SK-N-SH (cell line): ENCODE data around the gene RNF138.

Experiments used
- EZH2phosphoT487 ChIP-seq: fragments of 200-600 bp; sonication (generic); IDR thresholded peaks from 2 replicates; pipeline ENCODE4 v1.6.1; 2017; ENCODE audit warnings: low read depth, mixed run types, mild to moderate bottlenecking, antibody characterized with exemption, moderate library complexity, borderline replicate concordance
- GATA2 ChIP-seq: sonication (generic); formaldehyde crosslinking; IDR thresholded peaks from 2 replicates; pipeline ENCODE4 v1.5.0; 2020; ENCODE audit warnings: mild to moderate bottlenecking, missing genetic modification reagents
- MEF2A ChIP-seq: IDR thresholded peaks from 2 replicates; pipeline ENCODE4 v1.4.0; 2012; ENCODE audit warnings: low read depth, borderline replicate concordance

DNA sequence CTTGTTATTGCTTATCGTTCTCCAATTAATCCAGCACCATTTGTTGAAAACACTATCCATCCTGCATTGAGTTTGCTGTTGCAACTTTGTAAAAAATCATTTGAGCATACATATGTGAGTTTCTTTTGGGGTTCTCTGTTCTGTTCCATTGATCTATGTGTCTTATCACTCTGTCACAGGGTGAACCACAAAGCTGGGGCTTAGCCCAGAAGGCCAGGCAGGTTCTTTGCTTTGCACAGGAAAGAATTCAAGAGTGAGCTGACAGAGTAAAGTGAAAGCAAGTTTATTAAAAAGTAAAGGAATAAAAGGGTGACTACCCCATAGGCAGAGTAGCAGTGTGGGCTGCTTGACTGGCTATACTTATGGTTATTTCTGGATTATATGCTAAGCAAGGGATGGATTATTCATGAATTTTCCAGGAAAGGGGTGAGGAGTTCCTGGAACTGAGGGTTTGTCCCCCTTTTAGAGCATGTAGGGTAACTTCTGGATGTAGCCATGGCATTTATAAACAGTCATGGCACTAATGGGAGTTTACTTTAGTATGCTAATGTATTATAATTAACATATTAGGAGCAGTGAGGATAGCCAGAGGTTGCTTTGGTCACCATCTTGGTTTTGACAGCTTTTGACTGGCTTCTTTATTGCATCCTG is 46.8 kb downstream of the RNF138 start:
- TF ChIP-seq GATA2 (CRISPR knock-in tag) (no peak), EZH2phosphoT487 (no peak), MEF2A (no peak)
